Measurements from ENCODE around the gene TRIP6. TPM values are rescaled to one million over a fixed set of nuclear protein-coding genes. Genes with fewer than 3 reads are reported as not detected.

Gene TRIP6
- total RNA-seq, 1 experiment from 2014 or later, result 3.2 TPM

- POLR2A ChIA-PET, result no interaction called here
- Histone ChIP-seq H3K4me3 (ENCODE audit: low read depth in 2 of 2, low read length in 2 of 2) (no peak overlapping the region), H3K36me3 (ENCODE audit: control insufficient read depth, insufficient read depth, low read length) (peaks cover 2% of the 10 kb centered on the region; the same call in 1 of the 2 replicates), H3K27ac (ENCODE audit: low read length) (no peak overlapping the region), H3K4me1 (ENCODE audit: control insufficient read depth, insufficient read depth, low read length) (peaks cover 10% of the 10 kb centered on the region), H3K27me3 (ENCODE audit: control insufficient read depth, insufficient read depth, low read length) (no peaks in the 10 kb centered on the region), H3K9me3 (ENCODE audit: control insufficient read depth, insufficient read depth, low read depth, low read length) (no peaks in the 10 kb centered on the region)
- intact Hi-C loops (cut with micrococcal nuclease; ENCODE audit: unreplicated experiment) (no loop called here), in situ Hi-C loops (cut with HindIII; ENCODE audit: low pct_unique_long_range_greater_than_20kb, low sequenced_read_pairs) (no loop called here)
- TF ChIP-seq CTCF (IDR thresholded peaks at IDR 0.05), result no peak
- TF ChIP-seq, protein P1, sequence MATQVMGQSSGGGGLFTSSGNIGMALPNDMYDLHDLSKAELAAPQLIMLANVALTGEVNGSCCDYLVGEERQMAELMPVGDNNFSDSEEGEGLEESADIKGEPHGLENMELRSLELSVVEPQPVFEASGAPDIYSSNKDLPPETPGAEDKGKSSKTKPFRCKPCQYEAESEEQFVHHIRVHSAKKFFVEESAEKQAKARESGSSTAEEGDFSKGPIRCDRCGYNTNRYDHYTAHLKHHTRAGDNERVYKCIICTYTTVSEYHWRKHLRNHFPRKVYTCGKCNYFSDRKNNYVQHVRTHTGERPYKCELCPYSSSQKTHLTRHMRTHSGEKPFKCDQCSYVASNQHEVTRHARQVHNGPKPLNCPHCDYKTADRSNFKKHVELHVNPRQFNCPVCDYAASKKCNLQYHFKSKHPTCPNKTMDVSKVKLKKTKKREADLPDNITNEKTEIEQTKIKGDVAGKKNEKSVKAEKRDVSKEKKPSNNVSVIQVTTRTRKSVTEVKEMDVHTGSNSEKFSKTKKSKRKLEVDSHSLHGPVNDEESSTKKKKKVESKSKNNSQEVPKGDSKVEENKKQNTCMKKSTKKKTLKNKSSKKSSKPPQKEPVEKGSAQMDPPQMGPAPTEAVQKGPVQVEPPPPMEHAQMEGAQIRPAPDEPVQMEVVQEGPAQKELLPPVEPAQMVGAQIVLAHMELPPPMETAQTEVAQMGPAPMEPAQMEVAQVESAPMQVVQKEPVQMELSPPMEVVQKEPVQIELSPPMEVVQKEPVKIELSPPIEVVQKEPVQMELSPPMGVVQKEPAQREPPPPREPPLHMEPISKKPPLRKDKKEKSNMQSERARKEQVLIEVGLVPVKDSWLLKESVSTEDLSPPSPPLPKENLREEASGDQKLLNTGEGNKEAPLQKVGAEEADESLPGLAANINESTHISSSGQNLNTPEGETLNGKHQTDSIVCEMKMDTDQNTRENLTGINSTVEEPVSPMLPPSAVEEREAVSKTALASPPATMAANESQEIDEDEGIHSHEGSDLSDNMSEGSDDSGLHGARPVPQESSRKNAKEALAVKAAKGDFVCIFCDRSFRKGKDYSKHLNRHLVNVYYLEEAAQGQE (IDR thresholded peaks at IDR 0.05; ENCODE audit: insufficient read depth in 1 of 2, low read depth in 2 of 2, low read length in 1 of 2), result no peak
- TF ChIP-seq TCF7L2 (IDR thresholded peaks at IDR 0.05; ENCODE audit: low read depth, low read length), result no peak
- no peak for TF ChIP-seq SIN3A (IDR thresholded peaks at IDR 0.05; ENCODE audit: borderline replicate concordance, insufficient read depth, low read depth, low read length)
- no peak for TF ChIP-seq POLR2AphosphoS5 (IDR thresholded peaks at IDR 0.05; ENCODE audit: low read depth, low read length)
- DNase-seq (ENCODE audit: low read depth, low spot score) (no peak), ATAC-seq (peak; percentile 31)
- CTCF ChIA-PET, result no interaction called here
- no TSS peak for BruUV-seq (replicated peaks)
These were observed 1.7 kb upstream of the TRIP6 start for GRCh38 chr7:100865372-100865911.

- H3K36me3 ChIP-seq (ENCODE audit: control insufficient read depth, insufficient read depth, low read length), result peaks cover 2% of the 10 kb centered on the region; the same call in 1 of the 2 replicates
- DNase-seq (ENCODE audit: low read depth, low spot score) (no peak), ATAC-seq (no peak)
- ChIA-PET CTCF (no interaction called here), POLR2A (interaction anchor here (0.5 kb wide), 1 partner anchor 29 kb away, joined by 12 read pairs; no protein-coding TSS in a partner anchor)
- TSS peak; percentile 83 for BruUV-seq (replicated peaks)
- H3K4me1 ChIP-seq (ENCODE audit: control insufficient read depth, insufficient read depth, low read length), result peaks cover 10% of the 10 kb centered on the region
- no peaks in the 10 kb centered on the region for H3K9me3 ChIP-seq (ENCODE audit: control insufficient read depth, insufficient read depth, low read depth, low read length)
- in situ Hi-C loops (cut with HindIII; ENCODE audit: low pct_unique_long_range_greater_than_20kb, low sequenced_read_pairs), result no loop called here
- no peak overlapping the region for H3K27ac ChIP-seq (ENCODE audit: low read length)
- no peak overlapping the region for H3K4me3 ChIP-seq (ENCODE audit: low read depth in 2 of 2, low read length in 2 of 2)
- H3K27me3 ChIP-seq (ENCODE audit: control insufficient read depth, insufficient read depth, low read length), result no peaks in the 10 kb centered on the region
- no peak for TF ChIP-seq CTCF (IDR thresholded peaks at IDR 0.05)
- TF ChIP-seq TCF7L2 (IDR thresholded peaks at IDR 0.05; ENCODE audit: low read depth, low read length), result no peak
- no peak for TF ChIP-seq POLR2AphosphoS5 (IDR thresholded peaks at IDR 0.05; ENCODE audit: low read depth, low read length)
- TF ChIP-seq SIN3A (IDR thresholded peaks at IDR 0.05; ENCODE audit: borderline replicate concordance, insufficient read depth, low read depth, low read length), result no peak
- TF ChIP-seq, protein P1 (IDR thresholded peaks at IDR 0.05; ENCODE audit: insufficient read depth in 1 of 2, low read depth in 2 of 2, low read length in 1 of 2), result no peak
- intact Hi-C loops (cut with micrococcal nuclease; ENCODE audit: unreplicated experiment), result no loop called here
These were observed 1.1 kb upstream of the TRIP6 start for GRCh38 chr7:100865938-100866728.

All from Panc1 (cell line).